ENCODE data around the gene GRIK3. TPM values are rescaled to one million over a fixed set of nuclear protein-coding genes. Genes with fewer than 3 reads are reported as not detected.

The GRIK3 gene
- total and polyA plus RNA-seq, 7 donors = 0.03 to 0.15 (median 0.04) TPM; not detected in 2

DNA sequence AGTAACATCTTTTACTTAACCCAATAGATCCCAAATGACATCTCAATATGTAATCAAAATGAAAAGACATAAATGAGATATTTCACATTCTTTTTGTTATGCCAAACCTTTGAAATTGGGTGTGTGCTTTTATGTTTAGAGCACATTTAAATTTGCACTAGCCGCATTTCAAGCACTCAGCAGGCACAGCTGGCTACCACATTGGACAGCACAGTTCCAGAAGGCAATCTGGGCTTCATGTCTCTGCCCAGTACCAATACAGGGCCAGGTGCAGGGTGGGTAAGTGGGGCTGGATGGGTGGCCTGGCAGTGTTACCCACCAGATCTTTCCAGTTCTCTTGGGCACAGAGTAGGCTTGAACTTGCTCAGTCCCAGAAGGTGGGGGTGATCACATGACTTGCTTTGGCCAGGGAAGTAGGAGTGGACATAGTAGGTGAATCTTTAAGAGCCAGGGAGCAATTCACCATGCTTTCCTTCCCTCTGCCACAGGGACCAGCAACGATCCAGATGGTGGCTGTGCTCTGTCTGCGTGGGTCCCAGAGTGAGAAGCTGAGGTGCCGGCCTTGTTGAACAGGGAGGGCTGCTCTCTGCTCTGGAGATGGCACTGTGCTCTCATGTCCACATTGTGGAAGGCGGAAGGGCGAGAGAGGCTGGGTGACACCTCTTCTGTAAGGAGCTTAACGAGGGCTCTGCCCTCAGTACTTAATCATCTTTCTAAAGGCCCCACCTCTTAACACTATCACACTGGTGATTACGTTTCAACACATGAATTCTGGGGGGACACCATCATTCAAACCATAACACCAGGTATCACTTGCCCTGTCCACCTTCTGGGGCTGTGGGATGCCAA, 261.4 kb downstream of the GRIK3 start:
- no peaks in the 10 kb centered on the region for H3K9me3 ChIP-seq
- ATAC-seq (no peak), DNase-seq (no peak)
- WGBS, 3 donors = 72 to 86% (median 79%) methylated on average over 8 of the region's 8 CpGs
- no peak overlapping the region for H3K4me3 ChIP-seq
- H3K27me3 ChIP-seq (ENCODE audit: insufficient read depth in 3 of 3, low read length in 2 of 3) = peaks cover 0 to 55% (median 9%) of the 10 kb centered on the region in 3 donors
- H3K27ac ChIP-seq = no peak overlapping the region
- H3K4me1 ChIP-seq = no peaks in the 10 kb centered on the region
- H3K36me3 ChIP-seq (ENCODE audit: insufficient read depth in 1 of 2, low read depth in 1 of 2) = no peaks in the 10 kb centered on the region
- intact Hi-C loops (cut with DNase I) = no loop called here
- TF ChIP-seq, protein P1, sequence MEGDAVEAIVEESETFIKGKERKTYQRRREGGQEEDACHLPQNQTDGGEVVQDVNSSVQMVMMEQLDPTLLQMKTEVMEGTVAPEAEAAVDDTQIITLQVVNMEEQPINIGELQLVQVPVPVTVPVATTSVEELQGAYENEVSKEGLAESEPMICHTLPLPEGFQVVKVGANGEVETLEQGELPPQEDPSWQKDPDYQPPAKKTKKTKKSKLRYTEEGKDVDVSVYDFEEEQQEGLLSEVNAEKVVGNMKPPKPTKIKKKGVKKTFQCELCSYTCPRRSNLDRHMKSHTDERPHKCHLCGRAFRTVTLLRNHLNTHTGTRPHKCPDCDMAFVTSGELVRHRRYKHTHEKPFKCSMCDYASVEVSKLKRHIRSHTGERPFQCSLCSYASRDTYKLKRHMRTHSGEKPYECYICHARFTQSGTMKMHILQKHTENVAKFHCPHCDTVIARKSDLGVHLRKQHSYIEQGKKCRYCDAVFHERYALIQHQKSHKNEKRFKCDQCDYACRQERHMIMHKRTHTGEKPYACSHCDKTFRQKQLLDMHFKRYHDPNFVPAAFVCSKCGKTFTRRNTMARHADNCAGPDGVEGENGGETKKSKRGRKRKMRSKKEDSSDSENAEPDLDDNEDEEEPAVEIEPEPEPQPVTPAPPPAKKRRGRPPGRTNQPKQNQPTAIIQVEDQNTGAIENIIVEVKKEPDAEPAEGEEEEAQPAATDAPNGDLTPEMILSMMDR (IDR thresholded peaks at IDR 0.05) = no peak

DNA sequence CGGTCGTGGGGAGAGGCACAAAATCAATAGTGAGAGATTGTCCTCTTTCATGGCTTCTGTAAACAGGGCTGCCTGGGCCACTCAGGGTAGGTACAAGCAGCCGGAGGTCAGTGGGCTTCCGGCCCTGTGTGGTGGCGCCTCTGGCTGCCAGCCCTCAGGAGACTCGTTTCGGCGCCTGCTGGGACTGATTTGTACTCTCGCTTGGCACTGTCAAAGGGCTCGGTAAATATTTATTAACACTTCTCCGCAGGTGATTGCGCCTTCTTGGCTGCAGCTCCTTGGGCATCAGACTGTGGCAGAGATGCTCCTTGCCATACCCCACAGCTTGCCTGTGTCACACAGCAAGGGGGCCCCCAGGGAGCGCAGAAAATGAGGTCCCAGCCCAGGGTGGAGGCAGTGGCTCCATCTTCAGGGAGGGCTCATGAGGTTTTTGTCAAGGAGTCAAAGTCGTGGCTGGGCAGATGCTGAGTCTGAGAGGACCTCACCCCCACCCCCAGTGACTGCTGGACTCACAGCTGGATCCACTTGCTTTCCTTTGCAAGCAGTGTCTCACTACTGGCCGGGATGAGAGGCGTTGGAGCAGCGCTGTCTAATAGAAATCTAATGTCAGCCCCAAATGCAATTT, 262.5 kb downstream of the GRIK3 start:
- H3K9me3 ChIP-seq = no peaks in the 10 kb centered on the region
- no peak for DNase-seq
- H3K27me3 ChIP-seq (ENCODE audit: insufficient read depth in 3 of 3, low read length in 2 of 3) = peaks cover 0 to 52% (median 9%) of the 10 kb centered on the region in 3 donors
- no peak overlapping the region for H3K27ac ChIP-seq
- no peak overlapping the region for H3K4me3 ChIP-seq
- WGBS, 3 donors = 24 to 28% (median 26%) methylated on average over 17 of the region's 17 CpGs
- H3K36me3 ChIP-seq (ENCODE audit: insufficient read depth in 1 of 2, low read depth in 1 of 2) = no peaks in the 10 kb centered on the region
- no peak for ATAC-seq
- TF ChIP-seq, protein P1 (IDR thresholded peaks at IDR 0.05) = no peak
- intact Hi-C loops (cut with DNase I) = no loop called here
- no peaks in the 10 kb centered on the region for H3K4me1 ChIP-seq

DNA sequence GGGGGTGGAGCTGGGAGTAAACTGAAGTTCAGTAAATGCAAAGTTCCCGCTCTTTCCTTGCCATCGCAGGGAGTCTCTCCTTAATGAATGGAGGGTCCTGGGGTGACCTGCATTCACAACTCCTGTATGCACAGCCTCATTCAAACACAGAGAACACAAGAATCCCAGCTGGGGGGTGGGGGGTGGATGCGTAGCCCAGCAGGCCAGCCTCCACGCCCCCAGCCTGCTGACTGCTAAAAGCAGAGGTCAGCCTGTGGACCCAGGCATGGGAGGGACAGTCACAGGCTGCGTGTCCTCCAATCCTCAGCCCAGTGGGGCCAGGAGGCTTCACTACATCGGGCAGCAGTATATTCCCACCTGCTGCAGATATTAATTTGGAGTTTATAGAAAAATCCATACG, 263.1 kb downstream of the GRIK3 start:
- Histone ChIP-seq H3K9me3 (no peaks in the 10 kb centered on the region), H3K27me3 (ENCODE audit: insufficient read depth in 3 of 3, low read length in 2 of 3) (peaks cover 0 to 47% (median 9%) of the 10 kb centered on the region in 3 donors), H3K4me1 (no peaks in the 10 kb centered on the region), H3K27ac (no peak overlapping the region), H3K4me3 (no peak overlapping the region), H3K36me3 (ENCODE audit: insufficient read depth in 1 of 2, low read depth in 1 of 2) (no peaks in the 10 kb centered on the region)
- intact Hi-C loops (cut with DNase I) = no loop called here
- no peak for DNase-seq
- no peak for ATAC-seq
- 53 to 56% (median 55%) methylated on average over 7 of the region's 7 CpGs for WGBS, 3 donors
- TF ChIP-seq, protein P1 (IDR thresholded peaks at IDR 0.05) = no peak

DNA sequence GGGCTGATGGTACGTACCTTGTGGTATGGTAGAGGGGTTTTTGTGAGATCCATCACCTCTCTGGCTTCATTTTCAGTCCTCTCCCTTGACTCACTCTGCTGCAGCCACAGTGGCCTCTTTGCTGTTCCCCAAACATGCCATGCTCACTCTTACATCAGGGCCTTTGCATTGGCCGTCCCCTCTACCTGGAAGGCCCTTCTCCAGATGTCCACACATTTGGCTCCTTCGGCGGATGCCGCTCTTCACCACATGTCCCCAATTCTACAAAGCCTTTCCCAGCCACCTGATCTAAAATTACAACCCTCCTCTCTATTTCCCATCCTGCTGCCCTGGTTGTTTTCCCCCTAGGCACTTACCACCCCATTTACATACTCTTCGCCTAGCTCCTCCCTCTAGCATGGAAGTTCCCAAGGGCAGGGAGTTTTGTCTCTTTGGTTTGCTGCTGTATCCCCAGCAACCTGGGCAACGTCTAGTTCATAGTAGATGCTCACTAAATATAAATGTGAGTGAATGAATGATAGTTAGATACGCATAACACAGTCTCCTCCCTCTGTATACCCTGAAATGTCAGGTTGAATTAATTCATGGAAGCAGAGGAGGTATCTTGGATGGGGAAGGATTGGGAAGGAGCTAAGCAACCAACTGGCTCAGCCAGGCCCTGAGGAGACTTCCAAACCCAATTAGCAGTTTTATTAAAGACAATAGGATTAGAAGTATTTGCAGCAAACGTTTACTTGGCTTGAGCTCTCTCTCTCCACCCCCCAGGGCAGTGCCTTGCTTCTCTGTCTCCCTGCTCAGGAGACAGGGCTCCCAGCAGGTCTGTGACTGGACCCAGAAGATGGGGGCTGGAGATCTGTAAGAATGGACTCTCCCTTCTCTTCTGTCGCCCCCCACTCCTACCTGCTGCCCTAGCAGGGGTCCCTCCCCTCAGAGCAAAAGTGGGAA, 264.2 kb downstream of the GRIK3 start:
- Histone ChIP-seq H3K27ac (no peak overlapping the region), H3K36me3 (ENCODE audit: insufficient read depth in 1 of 2, low read depth in 1 of 2) (no peaks in the 10 kb centered on the region), H3K4me1 (no peaks in the 10 kb centered on the region), H3K27me3 (ENCODE audit: insufficient read depth in 3 of 3, low read length in 2 of 3) (peaks cover 0 to 36% (median 9%) of the 10 kb centered on the region in 3 donors), H3K9me3 (no peaks in the 10 kb centered on the region), H3K4me3 (no peak overlapping the region)
- ATAC-seq (no peak), DNase-seq (no peak)
- intact Hi-C loops (cut with DNase I) = no loop called here
- TF ChIP-seq, protein P1 (IDR thresholded peaks at IDR 0.05) = no peak
- WGBS, 3 donors = 67 to 69% (median 68%) methylated on average over 9 to 10 of the region's 10 CpGs
